Lower lobe of right lung (tissue), 2 donors: Measurements from ENCODE around the gene NCOA3. TPM values are rescaled to one million over a fixed set of nuclear protein-coding genes. Genes with fewer than 3 reads are reported as not detected.

Experiments used
- ATAC-seq, 2 donors: fragments of 200-7000 bp; cut with Tn5 transposase; one replicate each; pipeline ENCODE4 v1.9.1; 2020 to 2022; ENCODE audit warnings: mild to moderate bottlenecking in 2 of 2, moderate library complexity in 2 of 2
- DNase-seq: peaks from one replicate; pipeline ENCODE4 v3.0.0-alpha.2; 2020
- H3K27ac ChIP-seq: fragments of 200-600 bp; one replicate; pipeline ENCODE4 v1.8.0; 2022
- H3K27me3 ChIP-seq: fragments of 200-600 bp; one replicate; pipeline ENCODE4 v1.8.0; 2022; ENCODE audit warnings: low read depth
- H3K36me3 ChIP-seq: fragments of 200-600 bp; one replicate; pipeline ENCODE4 v1.8.0; 2022; ENCODE audit warnings: mild to moderate bottlenecking
- H3K4me1 ChIP-seq: fragments of 200-600 bp; one replicate; pipeline ENCODE4 v1.8.0; 2022
- H3K4me3 ChIP-seq: fragments of 200-600 bp; one replicate; pipeline ENCODE4 v1.8.0; 2022; ENCODE audit warnings: mild to moderate bottlenecking
- H3K9me3 ChIP-seq: fragments of 200-600 bp; one replicate; pipeline ENCODE4 v1.8.0; 2022
- CTCF ChIP-seq: fragments of 200-600 bp; IDR thresholded peaks from one replicate; pipeline ENCODE4 v1.8.0; 2022; ENCODE audit warnings: antibody characterized with exemption, mild to moderate bottlenecking
- intact Hi-C: fragments of 100-400 bp; cut with DNase I; formaldehyde crosslinking; loops from one replicate; pipeline ENCODE4 v1.11.0; 2022
- total RNA-seq: library from RNA; stranded (reverse); fragmentation: NEBNext Ultra II Directional; extraction: Animal tissue kit (Norgen Biotek cat#: 25700); gene quantifications from one replicate; pipeline ENCODE4 v1.2.1, GENCODE V29; 2021
- donor health status: DM: no; HTN: yes; CAD: no; lungs with severe emphysema.

NCOA3 gene
- total RNA-seq, 1 donor from 2014 or later, result 42.1 TPM

- Histone ChIP-seq H3K4me3 (no peak overlapping the region), H3K27ac (no peak overlapping the region), H3K27me3 (no peaks in the 10 kb centered on the region), H3K9me3 (no peaks in the 10 kb centered on the region), H3K36me3 (peaks cover 90% of the 10 kb centered on the region), H3K4me1 (no peaks in the 10 kb centered on the region)
- TF ChIP-seq CTCF, result no peak
- ATAC-seq (no peak), DNase-seq (no peak)
- intact Hi-C loops, result no loop called here
Observed at GRCh38 chr20:47654370-47654769, 152.7 kb downstream of the NCOA3 start.

GRCh38 chr20:47655635-47656034 is 153.9 kb downstream of the NCOA3 start:
- no peaks in the 10 kb centered on the region for H3K9me3 ChIP-seq
- intact Hi-C loops, result no loop called here
- DNase-seq (no peak), ATAC-seq (no peak)
- peaks cover 84% of the 10 kb centered on the region for H3K36me3 ChIP-seq
- no peaks in the 10 kb centered on the region for H3K4me1 ChIP-seq
- no peak for TF ChIP-seq CTCF
- H3K27ac ChIP-seq, result no peak overlapping the region
- H3K4me3 ChIP-seq, result no peak overlapping the region
- no peaks in the 10 kb centered on the region for H3K27me3 ChIP-seq

- peaks cover 82% of the 10 kb centered on the region for H3K36me3 ChIP-seq
- intact Hi-C loops, result no loop called here
Observed at GRCh38 chr20:47656318-47656717, 154.6 kb downstream of the NCOA3 start.

GRCh38 chr20:47659904-47660601 is 158.4 kb downstream of the NCOA3 start:
- Histone ChIP-seq H3K4me1 (peaks cover 12% of the 10 kb centered on the region), H3K9me3 (no peaks in the 10 kb centered on the region), H3K36me3 (peaks cover 65% of the 10 kb centered on the region), H3K27me3 (no peaks in the 10 kb centered on the region), H3K27ac (no peak overlapping the region), H3K4me3 (no peak overlapping the region)
- DNase-seq (no peak), ATAC-seq (no peak)
- no peak for TF ChIP-seq CTCF
- intact Hi-C loops, result loop anchor here (5.0 kb wide), 1 partner anchor 962 kb away; no protein-coding TSS in a partner anchor

More at GRCh38 chr20:47656318-47656717, 154.6 kb downstream of the NCOA3 start:
- no peaks in the 10 kb centered on the region for H3K27me3 ChIP-seq
- ATAC-seq (no peak), DNase-seq (no peak)
- no peaks in the 10 kb centered on the region for H3K4me1 ChIP-seq
- no peak for TF ChIP-seq CTCF
- no peak overlapping the region for H3K4me3 ChIP-seq
- no peaks in the 10 kb centered on the region for H3K9me3 ChIP-seq
- H3K27ac ChIP-seq, result no peak overlapping the region

- peaks cover 63% of the 10 kb centered on the region for H3K36me3 ChIP-seq
- no peak for TF ChIP-seq CTCF
Observed at GRCh38 chr20:47660602-47660905, 158.9 kb downstream of the NCOA3 start.

More at GRCh38 chr20:47660602-47660905, 158.9 kb downstream of the NCOA3 start:
- no peak overlapping the region for H3K4me3 ChIP-seq
- no peaks in the 10 kb centered on the region for H3K27me3 ChIP-seq
- DNase-seq (no peak), ATAC-seq (no peak)
- no peaks in the 10 kb centered on the region for H3K9me3 ChIP-seq
- intact Hi-C loops, result loop anchor here (5.0 kb wide), 1 partner anchor 962 kb away; no protein-coding TSS in a partner anchor
- peaks cover 12% of the 10 kb centered on the region for H3K4me1 ChIP-seq
- H3K27ac ChIP-seq, result no peak overlapping the region
